T-helper 17 cell (primary cell): Measurements from ENCODE around the gene CCR7. TPM values are rescaled to one million over a fixed set of nuclear protein-coding genes. Genes with fewer than 3 reads are reported as not detected.
A peak's percentile ranks its signal among the peaks of the same experiment; 100 is the strongest.

Experiments used
- ATAC-seq: fragments of 150-1000 bp; cut with Tn5 transposase; 2 replicates; pipeline ENCODE4 v1.10.0; 2021; ENCODE audit warnings: mild to moderate bottlenecking, moderate library complexity
- DNase-seq, 3 donors: peaks; one replicate each; pipeline versions ENCODE4 v3.0.0 to v3.0.0-alpha.2; 2020 to 2021
- H3K9me3 ChIP-seq: one replicate; pipeline ENCODE4 v1.7.0; 2013; ENCODE audit warnings: low read length, mild to moderate bottlenecking; ENCODE audit not compliant: control insufficient read depth, poor library complexity, severe bottlenecking
- H3K27ac Mint-ChIP-seq: one replicate; pipeline ENCODE4 v1.8.0; 2022; ENCODE audit warnings: mild to moderate bottlenecking, moderate library complexity, mixed read lengths
- H3K27me3 Mint-ChIP-seq: one replicate; pipeline ENCODE4 v1.8.0; 2022; ENCODE audit warnings: mixed read lengths
- H3K36me3 Mint-ChIP-seq: one replicate; pipeline ENCODE4 v1.8.0; 2022; ENCODE audit warnings: low read depth, mixed read lengths
- H3K4me1 Mint-ChIP-seq: one replicate; pipeline ENCODE4 v1.8.0; 2022; ENCODE audit warnings: mild to moderate bottlenecking, mixed read lengths
- H3K4me3 Mint-ChIP-seq: one replicate; pipeline ENCODE4 v1.8.0; 2022; ENCODE audit warnings: mild to moderate bottlenecking, moderate library complexity, mixed read lengths
- total RNA-seq, 4 donors: library from RNA in 2 of 4; stranded (reverse) in 2 of 4; gene quantifications; one replicate each; pipeline ENCODE4 v1.2.3 and lab custom pipeline; 2022 to 2026

CCR7 gene, protein sequence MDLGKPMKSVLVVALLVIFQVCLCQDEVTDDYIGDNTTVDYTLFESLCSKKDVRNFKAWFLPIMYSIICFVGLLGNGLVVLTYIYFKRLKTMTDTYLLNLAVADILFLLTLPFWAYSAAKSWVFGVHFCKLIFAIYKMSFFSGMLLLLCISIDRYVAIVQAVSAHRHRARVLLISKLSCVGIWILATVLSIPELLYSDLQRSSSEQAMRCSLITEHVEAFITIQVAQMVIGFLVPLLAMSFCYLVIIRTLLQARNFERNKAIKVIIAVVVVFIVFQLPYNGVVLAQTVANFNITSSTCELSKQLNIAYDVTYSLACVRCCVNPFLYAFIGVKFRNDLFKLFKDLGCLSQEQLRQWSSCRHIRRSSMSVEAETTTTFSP
- total RNA-seq (100 to 1,000 TPM; 165 to 182 TPM), total RNA-seq (lab: John Stamatoyannopoulos, UW) (97.8 to 106 reads per million in 2 donors)

DNA sequence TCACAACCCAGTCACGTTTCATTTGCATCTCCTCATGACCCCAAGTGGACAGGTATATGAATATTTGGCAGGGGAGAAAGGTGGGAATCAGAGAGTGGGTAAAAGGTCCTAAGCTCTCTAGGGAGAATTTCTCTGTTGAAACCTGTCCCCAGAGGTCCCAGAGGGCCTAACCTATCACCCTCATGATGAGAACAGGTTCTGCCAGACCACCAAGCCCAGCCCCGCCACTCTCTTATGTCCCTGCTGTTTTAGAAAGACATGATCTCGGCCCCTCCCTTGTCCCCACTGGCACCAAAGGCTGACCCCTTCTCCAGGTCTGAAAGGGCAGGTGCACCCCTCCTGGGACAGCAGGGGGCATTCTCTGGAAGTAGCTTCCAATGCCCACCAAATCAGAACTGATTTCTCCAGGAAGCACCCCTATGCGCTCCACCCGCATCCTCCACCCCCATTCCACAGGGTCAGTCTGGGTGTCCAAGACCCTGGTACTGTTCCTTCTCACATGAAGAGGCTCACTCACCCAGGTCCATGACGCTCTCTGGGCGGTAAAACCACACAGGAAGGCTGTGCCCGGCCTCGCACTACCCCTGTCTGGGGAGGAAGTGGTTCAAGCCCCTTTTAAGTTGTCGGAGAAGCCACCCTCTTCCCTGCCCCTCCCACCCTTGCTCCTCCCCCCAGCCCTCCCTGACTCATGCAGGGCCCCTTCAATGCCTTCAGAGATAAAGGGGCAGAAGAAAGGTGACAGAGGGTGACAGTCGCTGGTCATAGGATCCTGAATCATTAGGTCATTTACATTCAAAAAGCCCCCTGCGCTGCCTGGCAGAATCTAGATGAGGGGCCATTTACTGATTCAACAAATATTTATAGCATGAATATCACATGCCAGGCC is at the start of gene CCR7:
TSS of gene CCR7 (minus strand) at position 590 of the 886 bp plus-strand sequence. CDS start at position 527, 63 bp downstream.
- Mint-ChIP-seq H3K36me3 (peaks cover 21% of the 10 kb centered on the region), H3K27ac (peak within 1 kb of the TSS; percentile 100), H3K4me3 (peak within 1 kb of the TSS; percentile 99), H3K4me1 (peaks cover 56% of the 10 kb centered on the region), H3K27me3 (no peaks in the 10 kb centered on the region)
- no peaks in the 10 kb centered on the region for H3K9me3 ChIP-seq
- peak; percentile 58 for ATAC-seq
- DNase-seq = peak; percentile 66 to 85 (median 77)

GRCh38 chr17:40614431-40615067 is 49.3 kb upstream of the CCR7 start:
- no peak for DNase-seq
- Mint-ChIP-seq H3K4me3 (peak overlapping the region; percentile 64), H3K27ac (peak overlapping the region; percentile 100), H3K27me3 (no peaks in the 10 kb centered on the region), H3K36me3 (no peaks in the 10 kb centered on the region), H3K4me1 (peaks cover 49% of the 10 kb centered on the region)
- no peak for ATAC-seq
- H3K9me3 ChIP-seq = no peaks in the 10 kb centered on the region

DNA sequence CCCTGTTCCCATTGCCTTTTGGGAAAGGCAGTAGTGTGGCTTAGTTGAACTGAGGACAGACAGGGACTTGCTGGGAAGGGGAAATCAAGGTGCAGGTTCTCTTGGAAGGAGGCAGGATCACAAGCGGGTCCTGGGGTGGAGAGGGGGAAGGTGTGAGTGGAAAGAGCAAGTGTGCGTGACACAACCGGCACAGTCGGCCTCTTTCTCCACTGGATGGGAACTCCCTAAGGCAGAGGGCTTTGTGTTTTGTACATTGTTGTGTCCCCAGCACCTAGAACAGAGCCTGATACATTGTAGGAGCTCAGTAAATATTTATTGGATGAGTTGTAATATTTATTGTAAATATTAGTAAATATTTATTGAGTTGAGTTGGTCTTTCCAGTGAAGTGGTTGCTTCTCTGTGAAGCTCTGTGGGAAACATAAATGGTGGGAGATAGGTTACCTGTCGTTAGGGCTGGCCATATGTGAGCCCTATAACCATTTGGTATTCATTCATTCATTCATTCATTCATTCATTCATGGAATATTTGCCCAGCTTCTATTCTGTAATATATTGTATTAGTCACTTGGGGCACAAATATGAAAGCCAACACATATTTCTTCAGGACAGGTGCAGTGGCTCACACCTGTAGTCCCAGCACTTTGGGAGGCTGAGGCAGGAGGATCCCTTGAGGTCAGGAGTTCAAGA is 48.3 kb upstream of the CCR7 start:
- DNase-seq (no peak), ATAC-seq (no peak)
- H3K4me3 Mint-ChIP-seq = peak overlapping the region; percentile 87
- H3K4me1 Mint-ChIP-seq = peaks cover 51% of the 10 kb centered on the region
- H3K9me3 ChIP-seq = no peaks in the 10 kb centered on the region
- H3K27ac Mint-ChIP-seq = peak overlapping the region; percentile 100
- no peaks in the 10 kb centered on the region for H3K36me3 Mint-ChIP-seq
- no peaks in the 10 kb centered on the region for H3K27me3 Mint-ChIP-seq

DNA sequence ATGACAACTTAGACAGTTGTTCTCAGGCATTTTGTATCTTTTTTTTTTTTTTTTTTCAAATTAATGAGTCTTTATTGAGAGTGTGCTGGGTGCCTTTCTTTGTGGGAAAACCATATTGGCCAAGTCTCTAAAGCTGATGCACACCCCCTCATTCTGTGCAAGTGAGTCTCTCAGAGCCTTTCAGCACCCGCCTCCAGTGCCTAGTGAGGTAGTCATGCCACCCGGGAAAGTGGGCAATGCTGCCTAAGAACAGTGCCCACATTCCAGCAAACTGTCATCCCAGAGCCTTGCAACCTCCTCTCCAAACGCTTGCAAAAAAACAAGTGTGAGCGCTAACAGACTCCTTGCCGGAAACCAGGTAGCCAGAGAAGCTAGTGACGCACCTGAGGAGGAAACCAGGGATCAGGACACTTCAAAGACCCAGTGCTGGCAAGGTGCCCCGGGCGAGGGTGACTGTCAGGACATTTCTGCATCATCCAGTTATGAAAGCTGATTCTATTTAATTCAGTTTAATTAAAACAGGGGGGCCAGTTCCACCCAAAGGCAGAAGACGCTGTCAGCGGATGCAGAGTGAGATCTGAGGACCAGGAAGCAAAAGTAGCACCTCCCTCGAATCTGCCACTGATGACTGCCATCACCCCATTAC is 47.5 kb upstream of the CCR7 start:
- ATAC-seq (peak; percentile 56), DNase-seq (peak; percentile 41 to 79 (median 59))
- Mint-ChIP-seq H3K4me1 (peaks cover 59% of the 10 kb centered on the region), H3K36me3 (no peaks in the 10 kb centered on the region), H3K27me3 (no peaks in the 10 kb centered on the region), H3K4me3 (peak overlapping the region; percentile 87), H3K27ac (peak overlapping the region; percentile 100)
- H3K9me3 ChIP-seq = no peaks in the 10 kb centered on the region

DNA sequence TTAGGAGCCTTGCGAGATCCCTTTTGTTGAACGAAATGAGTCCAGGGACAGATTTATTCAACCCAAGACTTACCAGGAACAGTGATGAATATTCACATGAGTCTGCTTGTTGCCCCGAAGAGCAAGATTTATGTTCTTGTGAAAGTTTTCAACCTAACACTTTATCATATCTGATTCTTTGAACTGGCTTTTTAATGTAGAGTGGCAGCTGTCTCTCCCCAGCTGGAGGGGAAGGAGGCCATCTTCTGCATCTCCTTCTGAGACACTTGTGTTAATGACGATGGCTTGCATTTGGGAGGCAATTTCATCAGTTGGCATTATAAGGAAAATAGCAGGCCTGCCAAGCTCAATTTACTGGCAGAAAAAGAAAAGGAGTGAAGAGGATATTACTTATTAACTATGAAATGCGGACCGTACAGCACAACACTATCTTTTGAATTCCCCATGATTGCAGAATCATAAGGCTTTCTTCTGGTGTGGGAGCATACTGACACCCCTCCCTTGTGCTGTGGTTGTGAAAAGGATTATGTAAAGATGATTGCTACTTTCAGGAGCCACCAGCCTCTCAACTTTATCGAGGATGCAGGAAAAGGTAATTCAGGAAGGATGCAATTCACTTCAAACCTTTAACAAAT is 46.7 kb upstream of the CCR7 start:
- H3K4me3 Mint-ChIP-seq = no peak overlapping the region
- H3K9me3 ChIP-seq = no peaks in the 10 kb centered on the region
- DNase-seq = no peak
- peaks cover 66% of the 10 kb centered on the region for H3K4me1 Mint-ChIP-seq
- H3K36me3 Mint-ChIP-seq = no peaks in the 10 kb centered on the region
- no peaks in the 10 kb centered on the region for H3K27me3 Mint-ChIP-seq
- no peak for ATAC-seq
- peak overlapping the region; percentile 100 for H3K27ac Mint-ChIP-seq

DNA sequence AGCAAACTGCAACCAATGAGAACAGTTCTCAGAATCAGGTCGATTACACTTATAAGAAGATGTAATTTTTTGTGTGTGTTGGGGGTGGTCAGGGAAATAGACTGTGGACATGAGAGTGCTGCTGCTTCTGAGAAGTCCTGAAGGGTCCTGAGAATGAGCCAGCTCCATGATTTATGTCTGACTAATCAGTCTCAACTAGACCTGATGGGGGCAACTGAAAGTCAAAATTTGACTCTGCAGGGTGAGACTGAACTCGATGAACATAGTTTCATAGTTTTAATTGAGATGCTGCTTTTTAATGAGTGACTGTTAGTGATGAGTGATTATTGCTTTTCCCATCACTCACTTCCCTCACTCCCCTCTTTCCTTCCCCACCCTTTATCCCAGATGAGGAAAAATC is 45.1 kb upstream of the CCR7 start:
- Mint-ChIP-seq H3K27ac (peak overlapping the region; percentile 100), H3K4me3 (no peak overlapping the region), H3K4me1 (peaks cover 64% of the 10 kb centered on the region), H3K36me3 (no peaks in the 10 kb centered on the region), H3K27me3 (no peaks in the 10 kb centered on the region)
- H3K9me3 ChIP-seq = no peaks in the 10 kb centered on the region
- ATAC-seq (no peak), DNase-seq (no peak)

DNA sequence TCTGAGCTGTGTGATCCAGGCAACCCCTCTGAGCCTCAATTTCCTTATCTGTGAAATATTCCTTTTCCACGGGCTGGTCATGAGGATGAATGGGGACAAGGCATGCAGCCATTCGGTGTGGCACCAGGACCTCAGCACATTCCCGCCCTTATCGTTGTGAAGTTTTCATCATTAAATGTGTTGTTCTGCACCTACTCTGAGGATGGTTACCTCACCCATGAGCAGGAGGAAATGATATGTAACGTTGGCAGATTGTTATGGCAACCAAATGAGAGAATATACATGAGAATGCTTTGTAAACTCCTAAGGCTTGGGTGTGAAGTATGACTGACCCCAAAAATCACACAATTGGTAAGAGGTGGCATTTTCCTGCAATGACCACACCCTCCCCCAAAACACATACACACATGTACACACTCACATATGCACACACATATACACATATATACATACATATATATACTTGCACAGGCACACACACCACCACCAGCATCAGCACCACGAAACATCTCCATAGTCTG is 42.8 kb upstream of the CCR7 start:
- DNase-seq (peak in 1 of 3 donors; percentile 34), ATAC-seq (peak; percentile 73)
- no peaks in the 10 kb centered on the region for H3K27me3 Mint-ChIP-seq
- peaks cover 66% of the 10 kb centered on the region for H3K4me1 Mint-ChIP-seq
- no peaks in the 10 kb centered on the region for H3K9me3 ChIP-seq
- H3K4me3 Mint-ChIP-seq = peak overlapping the region; percentile 85
- H3K27ac Mint-ChIP-seq = peak overlapping the region; percentile 100
- no peaks in the 10 kb centered on the region for H3K36me3 Mint-ChIP-seq

- Mint-ChIP-seq H3K4me1 (peaks cover 68% of the 10 kb centered on the region), H3K4me3 (peak overlapping the region; percentile 85), H3K27me3 (no peaks in the 10 kb centered on the region), H3K36me3 (peaks cover 2% of the 10 kb centered on the region), H3K27ac (peak overlapping the region; percentile 100)
- ATAC-seq (peak; percentile 57), DNase-seq (peak in 1 of 3 donors; percentile 41)
- H3K9me3 ChIP-seq = no peaks in the 10 kb centered on the region
Observed at GRCh38 chr17:40607641-40608040, 42.4 kb upstream of the CCR7 start.

- Mint-ChIP-seq H3K36me3 (peaks cover 3% of the 10 kb centered on the region), H3K27me3 (no peaks in the 10 kb centered on the region), H3K27ac (peak overlapping the region; percentile 100), H3K4me1 (peaks cover 69% of the 10 kb centered on the region), H3K4me3 (peak overlapping the region; percentile 85)
- DNase-seq (no peak), ATAC-seq (no peak)
- H3K9me3 ChIP-seq = no peaks in the 10 kb centered on the region
Observed at GRCh38 chr17:40606548-40607353, 41.5 kb upstream of the CCR7 start.

DNA sequence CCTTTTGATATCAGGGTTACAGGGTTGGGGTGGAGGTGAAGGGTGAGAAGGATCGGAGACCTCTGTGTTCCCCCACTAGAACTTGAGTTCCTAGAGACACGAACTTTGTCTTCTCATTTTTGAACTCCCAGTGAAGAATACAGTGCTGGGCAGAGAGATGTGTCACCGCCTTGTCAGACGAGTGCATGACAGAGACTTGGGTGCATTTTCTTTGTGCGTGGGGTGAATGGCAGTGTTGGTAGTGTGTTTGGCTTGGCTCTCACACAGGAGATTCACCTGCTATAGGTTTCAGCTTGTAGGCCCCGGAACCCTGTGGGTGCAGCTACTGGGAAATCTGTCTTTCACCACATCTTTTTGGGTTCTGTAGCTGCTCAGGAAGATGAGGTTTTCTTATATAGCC is 40.0 kb upstream of the CCR7 start:
- Mint-ChIP-seq H3K36me3 (peaks cover 3% of the 10 kb centered on the region), H3K4me3 (peak overlapping the region; percentile 73), H3K4me1 (peaks cover 69% of the 10 kb centered on the region), H3K27ac (peak overlapping the region; percentile 100), H3K27me3 (no peaks in the 10 kb centered on the region)
- no peaks in the 10 kb centered on the region for H3K9me3 ChIP-seq
- DNase-seq = peak in 2 of 3 donors; percentile 35 to 42
- peak; percentile 49 for ATAC-seq
